Measurements from ENCODE around the gene ACLY. TPM values are rescaled to one million over a fixed set of nuclear protein-coding genes. Genes with fewer than 3 reads are reported as not detected.

The ACLY gene
- polyA plus RNA-seq, 2 of the 4 experiments (the other 2 are of a cell fraction), result 355 to 376 TPM

DNA sequence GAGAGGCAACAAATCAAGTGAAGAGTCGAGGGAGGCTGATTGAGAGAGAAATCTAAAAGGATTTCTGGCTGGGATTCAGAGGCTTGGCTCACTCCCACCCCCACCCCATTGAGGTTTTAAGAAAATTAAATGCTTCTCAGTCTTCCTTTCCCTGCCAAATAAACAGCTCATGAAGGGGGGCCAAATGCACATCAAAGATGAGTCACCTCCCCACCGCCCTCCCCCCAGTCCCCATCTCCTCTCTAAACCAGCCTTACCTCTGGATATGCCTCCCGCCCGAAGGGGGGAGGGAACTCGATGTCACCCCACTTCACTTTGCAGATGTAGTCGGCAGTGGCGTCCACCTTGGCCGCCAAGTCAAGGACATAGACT is 11.6 kb downstream of the ACLY start:
- Histone ChIP-seq H3K4me3 (peak overlapping the region; percentile 18), H3K4me2 (peak overlapping the region; percentile 84), H3K27ac (peak overlapping the region; percentile 93 to 96), H3K4me1 (peaks cover 91% of the 10 kb centered on the region), H3K9me3 (no peaks in the 10 kb centered on the region)
- ChIA-PET POLR2A (interaction anchor here (0.6 to 2.8 kb wide), 7 partner anchors 11 to 218 kb away, joined by 3 to 12 read pairs (median 7); partner anchors contain the start of genes ACLY and KLHL11), CTCF (interaction anchor here (0.7 to 8.2 kb wide), 9 partner anchors 8 to 161 kb away, joined by 3 to 62 read pairs (median 5); partner anchors contain the start of genes ACLY, NT5C3B and ODAD4)
- WGBS (ENCODE audit: missing lambda C conversion rate), result 18% methylated on average over 8 of the region's 8 CpGs
- DNase-seq (ENCODE audit: low read depth in 1 of 2, low spot score in 1 of 2) (peak; percentile 67 to 86), FAIRE-seq (peak; percentile 84), ATAC-seq (peak; percentile 16 to 20)
- TF ChIP-seq HOXB5 (CRISPR knock-in tag; IDR thresholded peaks at IDR 0.05) (no peak), FOXS1 (CRISPR knock-in tag; IDR thresholded peaks at IDR 0.05) (no peak), POLR2AphosphoS2 (conservative IDR thresholded peaks at IDR 0.05; ENCODE audit: low read length) (no peak), TP53 (CRISPR knock-in tag; IDR thresholded peaks at IDR 0.05) (no peak), ESRRA (IDR thresholded peaks at IDR 0.05; ENCODE audit: borderline replicate concordance, low read length) (peak; percentile 59; the same call in 1 of the 2 replicates), PHF8 (IDR thresholded peaks at IDR 0.05; ENCODE audit: borderline replicate concordance, low read depth) (no peak), CHD2 (IDR thresholded peaks at IDR 0.05; ENCODE audit: low read length, partially characterized antibody) (no peak), SREBF2 (IDR thresholded peaks at IDR 0.05) (no peak), CEBPB (IDR thresholded peaks at IDR 0.05) (peak in 1 of 2 experiments; percentile 11; a peak in 1 of 4 replicates), FOSB (CRISPR knock-in tag; IDR thresholded peaks at IDR 0.05) (no peak), TFCP2L1 (CRISPR knock-in tag; IDR thresholded peaks at IDR 0.05) (no peak), ZC3H11A (IDR thresholded peaks at IDR 0.05) (no peak), CBX2 (IDR thresholded peaks at IDR 0.05; ENCODE audit: borderline replicate concordance, low read depth) (no peak), BHLHE40 (IDR thresholded peaks at IDR 0.05; ENCODE audit: low read depth, low read length) (no peak), GATA3 (IDR thresholded peaks at IDR 0.05; ENCODE audit: borderline replicate concordance) (peak; percentile 67; the same call in 1 of the 2 replicates), NFE2L2 (conservative IDR thresholded peaks at IDR 0.05; ENCODE audit: low read length) (no peak), NR3C1 (IDR thresholded peaks at IDR 0.05) (no peak), RNF2 (IDR thresholded peaks at IDR 0.05; ENCODE audit: borderline replicate concordance, low read depth) (no peak), FOSL2 (IDR thresholded peaks at IDR 0.05) (peak; percentile 91), FOSL2 (CRISPR knock-in tag; IDR thresholded peaks at IDR 0.05) (peak; percentile 87), CBX8 (IDR thresholded peaks at IDR 0.05) (no peak), HOXA7 (CRISPR knock-in tag; IDR thresholded peaks at IDR 0.05) (no peak), HDAC2 (IDR thresholded peaks at IDR 0.05) (no peak), POLR2A (IDR thresholded peaks at IDR 0.05; ENCODE audit: low read length) (no peak), MAFK (IDR thresholded peaks at IDR 0.05; ENCODE audit: partially characterized antibody) (no peak), RAD21 (conservative IDR thresholded peaks at IDR 0.05 in 1 of 2, IDR thresholded peaks at IDR 0.05 in 1 of 2) (peak; percentile 25 to 40; a peak in 3 of 5 replicates), JUN (IDR thresholded peaks at IDR 0.05) (peak; percentile 70 to 79; a peak in 4 of 5 replicates), JUNB (IDR thresholded peaks at IDR 0.05) (peak; percentile 82), ZNF302 (CRISPR knock-in tag; IDR thresholded peaks at IDR 0.05) (no peak)
- TF ChIP-seq, protein P1, sequence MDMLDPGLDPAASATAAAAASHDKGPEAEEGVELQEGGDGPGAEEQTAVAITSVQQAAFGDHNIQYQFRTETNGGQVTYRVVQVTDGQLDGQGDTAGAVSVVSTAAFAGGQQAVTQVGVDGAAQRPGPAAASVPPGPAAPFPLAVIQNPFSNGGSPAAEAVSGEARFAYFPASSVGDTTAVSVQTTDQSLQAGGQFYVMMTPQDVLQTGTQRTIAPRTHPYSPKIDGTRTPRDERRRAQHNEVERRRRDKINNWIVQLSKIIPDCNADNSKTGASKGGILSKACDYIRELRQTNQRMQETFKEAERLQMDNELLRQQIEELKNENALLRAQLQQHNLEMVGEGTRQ (IDR thresholded peaks at IDR 0.05), result no peak
- TF ChIP-seq, protein P2, sequence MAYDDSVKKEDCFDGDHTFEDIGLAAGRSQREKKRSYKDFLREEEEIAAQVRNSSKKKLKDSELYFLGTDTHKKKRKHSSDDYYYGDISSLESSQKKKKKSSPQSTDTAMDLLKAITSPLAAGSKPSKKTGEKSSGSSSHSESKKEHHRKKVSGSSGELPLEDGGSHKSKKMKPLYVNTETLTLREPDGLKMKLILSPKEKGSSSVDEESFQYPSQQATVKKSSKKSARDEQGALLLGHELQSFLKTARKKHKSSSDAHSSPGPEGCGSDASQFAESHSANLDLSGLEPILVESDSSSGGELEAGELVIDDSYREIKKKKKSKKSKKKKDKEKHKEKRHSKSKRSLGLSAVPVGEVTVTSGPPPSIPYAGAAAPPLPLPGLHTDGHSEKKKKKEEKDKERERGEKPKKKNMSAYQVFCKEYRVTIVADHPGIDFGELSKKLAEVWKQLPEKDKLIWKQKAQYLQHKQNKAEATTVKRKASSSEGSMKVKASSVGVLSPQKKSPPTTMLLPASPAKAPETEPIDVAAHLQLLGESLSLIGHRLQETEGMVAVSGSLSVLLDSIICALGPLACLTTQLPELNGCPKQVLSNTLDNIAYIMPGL (CRISPR knock-in tag; IDR thresholded peaks at IDR 0.05; ENCODE audit: borderline replicate concordance), result no peak
- TF ChIP-seq, protein P3, sequence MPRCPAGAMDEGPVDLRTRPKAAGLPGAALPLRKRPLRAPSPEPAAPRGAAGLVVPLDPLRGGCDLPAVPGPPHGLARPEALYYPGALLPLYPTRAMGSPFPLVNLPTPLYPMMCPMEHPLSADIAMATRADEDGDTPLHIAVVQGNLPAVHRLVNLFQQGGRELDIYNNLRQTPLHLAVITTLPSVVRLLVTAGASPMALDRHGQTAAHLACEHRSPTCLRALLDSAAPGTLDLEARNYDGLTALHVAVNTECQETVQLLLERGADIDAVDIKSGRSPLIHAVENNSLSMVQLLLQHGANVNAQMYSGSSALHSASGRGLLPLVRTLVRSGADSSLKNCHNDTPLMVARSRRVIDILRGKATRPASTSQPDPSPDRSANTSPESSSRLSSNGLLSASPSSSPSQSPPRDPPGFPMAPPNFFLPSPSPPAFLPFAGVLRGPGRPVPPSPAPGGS (IDR thresholded peaks at IDR 0.05), result 0 out of 3 replicates have a peak, but pooled peaks have one; percentile 36
- TF ChIP-seq, protein P4, sequence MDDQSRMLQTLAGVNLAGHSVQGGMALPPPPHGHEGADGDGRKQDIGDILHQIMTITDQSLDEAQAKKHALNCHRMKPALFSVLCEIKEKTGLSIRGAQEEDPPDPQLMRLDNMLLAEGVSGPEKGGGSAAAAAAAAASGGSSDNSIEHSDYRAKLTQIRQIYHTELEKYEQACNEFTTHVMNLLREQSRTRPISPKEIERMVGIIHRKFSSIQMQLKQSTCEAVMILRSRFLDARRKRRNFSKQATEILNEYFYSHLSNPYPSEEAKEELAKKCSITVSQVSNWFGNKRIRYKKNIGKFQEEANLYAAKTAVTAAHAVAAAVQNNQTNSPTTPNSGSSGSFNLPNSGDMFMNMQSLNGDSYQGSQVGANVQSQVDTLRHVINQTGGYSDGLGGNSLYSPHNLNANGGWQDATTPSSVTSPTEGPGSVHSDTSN (IDR thresholded peaks at IDR 0.05), result no peak
- TF ChIP-seq, protein P5, sequence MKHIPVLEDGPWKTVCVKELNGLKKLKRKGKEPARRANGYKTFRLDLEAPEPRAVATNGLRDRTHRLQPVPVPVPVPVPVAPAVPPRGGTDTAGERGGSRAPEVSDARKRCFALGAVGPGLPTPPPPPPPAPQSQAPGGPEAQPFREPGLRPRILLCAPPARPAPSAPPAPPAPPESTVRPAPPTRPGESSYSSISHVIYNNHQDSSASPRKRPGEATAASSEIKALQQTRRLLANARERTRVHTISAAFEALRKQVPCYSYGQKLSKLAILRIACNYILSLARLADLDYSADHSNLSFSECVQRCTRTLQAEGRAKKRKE (CRISPR knock-in tag; IDR thresholded peaks at IDR 0.05; ENCODE audit: low read depth), result no peak
- TF ChIP-seq, protein P6, sequence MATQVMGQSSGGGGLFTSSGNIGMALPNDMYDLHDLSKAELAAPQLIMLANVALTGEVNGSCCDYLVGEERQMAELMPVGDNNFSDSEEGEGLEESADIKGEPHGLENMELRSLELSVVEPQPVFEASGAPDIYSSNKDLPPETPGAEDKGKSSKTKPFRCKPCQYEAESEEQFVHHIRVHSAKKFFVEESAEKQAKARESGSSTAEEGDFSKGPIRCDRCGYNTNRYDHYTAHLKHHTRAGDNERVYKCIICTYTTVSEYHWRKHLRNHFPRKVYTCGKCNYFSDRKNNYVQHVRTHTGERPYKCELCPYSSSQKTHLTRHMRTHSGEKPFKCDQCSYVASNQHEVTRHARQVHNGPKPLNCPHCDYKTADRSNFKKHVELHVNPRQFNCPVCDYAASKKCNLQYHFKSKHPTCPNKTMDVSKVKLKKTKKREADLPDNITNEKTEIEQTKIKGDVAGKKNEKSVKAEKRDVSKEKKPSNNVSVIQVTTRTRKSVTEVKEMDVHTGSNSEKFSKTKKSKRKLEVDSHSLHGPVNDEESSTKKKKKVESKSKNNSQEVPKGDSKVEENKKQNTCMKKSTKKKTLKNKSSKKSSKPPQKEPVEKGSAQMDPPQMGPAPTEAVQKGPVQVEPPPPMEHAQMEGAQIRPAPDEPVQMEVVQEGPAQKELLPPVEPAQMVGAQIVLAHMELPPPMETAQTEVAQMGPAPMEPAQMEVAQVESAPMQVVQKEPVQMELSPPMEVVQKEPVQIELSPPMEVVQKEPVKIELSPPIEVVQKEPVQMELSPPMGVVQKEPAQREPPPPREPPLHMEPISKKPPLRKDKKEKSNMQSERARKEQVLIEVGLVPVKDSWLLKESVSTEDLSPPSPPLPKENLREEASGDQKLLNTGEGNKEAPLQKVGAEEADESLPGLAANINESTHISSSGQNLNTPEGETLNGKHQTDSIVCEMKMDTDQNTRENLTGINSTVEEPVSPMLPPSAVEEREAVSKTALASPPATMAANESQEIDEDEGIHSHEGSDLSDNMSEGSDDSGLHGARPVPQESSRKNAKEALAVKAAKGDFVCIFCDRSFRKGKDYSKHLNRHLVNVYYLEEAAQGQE (IDR thresholded peaks at IDR 0.05), result no peak
